Upper lobe of left lung (tissue), 6 donors: ENCODE measurements around the gene ATP6V0E2. TPM values are rescaled to one million over a fixed set of nuclear protein-coding genes. Genes with fewer than 3 reads are reported as not detected.

ENCODE experiments used
- ATAC-seq, 2 donors: fragments of 200-7000 bp; cut with Tn5 transposase; one replicate each; pipeline ENCODE4 v1.9.1; 2022; ENCODE audit warnings: mild to moderate bottlenecking in 2 of 2, moderate library complexity in 2 of 2; ENCODE audit not compliant: low FRiP score in 2 of 2
- DNase-seq, 2 donors: peaks; one replicate each; pipeline ENCODE4 v3.0.0-alpha.2; 2019 to 2020
- H3K27ac ChIP-seq, 4 donors: fragments of 200-600 bp; sonication (generic); one replicate each; pipeline ENCODE4 v1.5.1; 2016 to 2019
- H3K27me3 ChIP-seq, 4 donors: fragments of 200-600 bp; sonication (generic); one replicate each; pipeline ENCODE4 v1.5.1; 2017 to 2019
- H3K36me3 ChIP-seq, 4 donors: fragments of 200-600 bp; sonication (generic); one replicate each; pipeline ENCODE4 v1.5.1; 2016 to 2019
- H3K4me1 ChIP-seq, 4 donors: fragments of 200-600 bp; sonication (generic); one replicate each; pipeline ENCODE4 v1.5.1; 2018 to 2019
- H3K4me3 ChIP-seq, 4 donors: fragments of 200-600 bp; sonication (generic); one replicate each; pipeline ENCODE4 v1.5.1; 2017 to 2019; ENCODE audit warnings: mild to moderate bottlenecking in 2 of 4, moderate library complexity in 1 of 4
- H3K9me3 ChIP-seq, 4 donors: fragments of 200-600 bp; sonication (generic); one replicate each; pipeline ENCODE4 v1.5.1; 2018 to 2019
- EP300 ChIP-seq, 4 donors: sonication (generic); formaldehyde crosslinking; IDR thresholded peaks; one replicate each; pipeline ENCODE4 v1.5.1; 2017; ENCODE audit warnings: antibody characterized with exemption in 4 of 4, control low read depth in 2 of 4
- POLR2A ChIP-seq, 4 donors: fragments of 450-650 bp; IDR thresholded peaks; one replicate each; pipeline ENCODE4 v1.5.1; 2016 to 2017; ENCODE audit warnings: antibody characterized with exemption in 4 of 4, mild to moderate bottlenecking in 2 of 4
- POLR2AphosphoS5 ChIP-seq, 2 donors: sonication (generic); formaldehyde crosslinking; IDR thresholded peaks; one replicate each; pipeline ENCODE4 v1.5.1; 2017; ENCODE audit warnings: antibody characterized with exemption in 2 of 2
- WGBS, 2 donors: methylation state at CpG; one replicate each; pipeline ENCODE4 v1.1.5; 2017 to 2018; 5-methylcytosine and 5-hydroxymethylcytosine counted together
- total RNA-seq, 6 donors: library from RNA; depleted of rRNA in 4 of 6; stranded (reverse); fragments of >200 nt in 4 of 6; gene quantifications; one replicate each; pipeline versions ENCODE4 v1.1.0 to v1.2.1, GENCODE V29; 2016 to 2021
- TF ChIP-seq, protein P1 (sequence below), 6 experiments: fragments of 450-650 bp in 4 of 6; fragments of 200-600 bp in 2 of 6; sonication (generic) in 2 of 6; IDR thresholded peaks; one replicate each; pipeline ENCODE4 v1.5.1; 2016 to 2019; ENCODE audit warnings: antibody characterized with exemption in 6 of 6
- donor health status: DM: no; HTN: no; CAD: no; lungs with moderate emphysema.
- donor health status: DM: no; HTN: yes; CAD: no; lungs with severe emphysema.

ATP6V0E2 gene
- total RNA-seq, 6 donors from 2014 or later: 5.2 to 34.1 (median 25.2) TPM

DNA sequence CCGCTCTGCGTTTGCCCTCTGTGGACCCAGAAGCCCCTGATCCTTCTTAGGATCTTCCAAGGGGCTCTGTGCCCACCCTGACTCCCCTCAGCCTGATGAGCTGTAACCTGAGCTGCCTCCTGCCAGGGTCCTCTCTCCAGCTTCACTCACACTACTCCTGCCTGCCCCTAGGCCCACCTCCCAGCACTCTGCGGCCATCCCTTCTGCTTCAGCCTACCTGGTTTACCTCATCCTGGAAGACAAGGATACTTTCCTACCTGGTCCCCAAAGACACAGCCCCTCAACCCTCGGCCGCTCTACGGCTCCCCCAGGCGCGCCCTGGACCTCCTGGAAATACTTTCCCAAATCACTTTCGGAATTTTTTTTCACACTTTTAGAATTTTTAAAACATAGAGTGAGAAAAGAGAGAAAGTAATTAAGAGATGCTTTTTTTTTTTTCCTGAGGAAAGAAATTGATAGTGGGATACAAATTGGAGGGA is 42.0 kb upstream of the ATP6V0E2 start:
- 87 to 90% methylated on average over 9 of the region's 9 CpGs for WGBS, 2 donors
- no peaks in the 10 kb centered on the region for H3K9me3 ChIP-seq
- no peaks in the 10 kb centered on the region for H3K4me1 ChIP-seq
- no peak overlapping the region for H3K27ac ChIP-seq
- H3K27me3 ChIP-seq: no peaks in the 10 kb centered on the region
- DNase-seq (peak in 1 of 2 donors; percentile 46), ATAC-seq (no peak)
- TF ChIP-seq POLR2A (IDR thresholded peaks at IDR 0.05): no peak
- no peak for TF ChIP-seq POLR2AphosphoS5 (IDR thresholded peaks at IDR 0.05)
- no peak for TF ChIP-seq EP300 (IDR thresholded peaks at IDR 0.05)
- TF ChIP-seq, protein P1, sequence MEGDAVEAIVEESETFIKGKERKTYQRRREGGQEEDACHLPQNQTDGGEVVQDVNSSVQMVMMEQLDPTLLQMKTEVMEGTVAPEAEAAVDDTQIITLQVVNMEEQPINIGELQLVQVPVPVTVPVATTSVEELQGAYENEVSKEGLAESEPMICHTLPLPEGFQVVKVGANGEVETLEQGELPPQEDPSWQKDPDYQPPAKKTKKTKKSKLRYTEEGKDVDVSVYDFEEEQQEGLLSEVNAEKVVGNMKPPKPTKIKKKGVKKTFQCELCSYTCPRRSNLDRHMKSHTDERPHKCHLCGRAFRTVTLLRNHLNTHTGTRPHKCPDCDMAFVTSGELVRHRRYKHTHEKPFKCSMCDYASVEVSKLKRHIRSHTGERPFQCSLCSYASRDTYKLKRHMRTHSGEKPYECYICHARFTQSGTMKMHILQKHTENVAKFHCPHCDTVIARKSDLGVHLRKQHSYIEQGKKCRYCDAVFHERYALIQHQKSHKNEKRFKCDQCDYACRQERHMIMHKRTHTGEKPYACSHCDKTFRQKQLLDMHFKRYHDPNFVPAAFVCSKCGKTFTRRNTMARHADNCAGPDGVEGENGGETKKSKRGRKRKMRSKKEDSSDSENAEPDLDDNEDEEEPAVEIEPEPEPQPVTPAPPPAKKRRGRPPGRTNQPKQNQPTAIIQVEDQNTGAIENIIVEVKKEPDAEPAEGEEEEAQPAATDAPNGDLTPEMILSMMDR (IDR thresholded peaks at IDR 0.05): no peak
- H3K4me3 ChIP-seq: no peak overlapping the region
- no peaks in the 10 kb centered on the region for H3K36me3 ChIP-seq

DNA sequence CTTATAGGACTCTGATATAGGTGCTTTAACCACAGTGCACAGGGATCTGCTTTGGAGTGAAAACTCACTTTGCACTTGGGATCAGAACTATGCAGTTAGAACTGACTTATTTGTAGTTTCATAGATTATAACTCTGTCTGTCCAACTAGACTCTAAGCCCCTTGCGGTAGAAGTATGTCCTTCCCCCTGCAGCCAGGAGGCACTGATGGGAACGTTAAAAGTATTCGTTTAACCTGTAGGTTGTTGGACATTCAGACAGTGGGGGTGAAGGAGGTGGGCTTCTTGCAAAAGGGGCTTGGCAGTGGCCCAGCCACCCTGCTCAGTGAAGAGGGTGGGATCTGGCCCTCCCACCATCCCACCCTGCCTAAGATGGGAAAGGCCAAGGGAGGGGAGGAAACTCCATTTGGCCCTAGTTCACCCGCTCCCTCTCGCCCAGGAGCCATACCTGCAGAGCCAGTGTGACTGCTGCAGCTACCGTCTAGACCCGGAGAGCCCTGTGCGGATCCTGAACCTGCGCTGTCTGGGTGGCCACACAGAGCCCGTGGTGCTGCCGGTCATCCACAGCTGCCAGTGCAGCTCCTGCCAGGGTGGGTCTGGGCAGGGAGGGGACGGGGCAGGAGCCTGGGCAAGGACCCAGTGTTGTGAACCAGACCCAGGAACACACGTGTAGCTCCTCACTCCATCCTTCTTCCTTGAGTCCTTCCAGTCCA is 41.3 kb upstream of the ATP6V0E2 start:
- ATAC-seq (peak in 1 of 2 donors; percentile 20), DNase-seq (peak in 1 of 2 donors; percentile 56)
- TF ChIP-seq POLR2A (IDR thresholded peaks at IDR 0.05) (no peak), POLR2AphosphoS5 (IDR thresholded peaks at IDR 0.05) (no peak), EP300 (IDR thresholded peaks at IDR 0.05) (no peak)
- TF ChIP-seq, protein P1 (IDR thresholded peaks at IDR 0.05): no peak

DNA sequence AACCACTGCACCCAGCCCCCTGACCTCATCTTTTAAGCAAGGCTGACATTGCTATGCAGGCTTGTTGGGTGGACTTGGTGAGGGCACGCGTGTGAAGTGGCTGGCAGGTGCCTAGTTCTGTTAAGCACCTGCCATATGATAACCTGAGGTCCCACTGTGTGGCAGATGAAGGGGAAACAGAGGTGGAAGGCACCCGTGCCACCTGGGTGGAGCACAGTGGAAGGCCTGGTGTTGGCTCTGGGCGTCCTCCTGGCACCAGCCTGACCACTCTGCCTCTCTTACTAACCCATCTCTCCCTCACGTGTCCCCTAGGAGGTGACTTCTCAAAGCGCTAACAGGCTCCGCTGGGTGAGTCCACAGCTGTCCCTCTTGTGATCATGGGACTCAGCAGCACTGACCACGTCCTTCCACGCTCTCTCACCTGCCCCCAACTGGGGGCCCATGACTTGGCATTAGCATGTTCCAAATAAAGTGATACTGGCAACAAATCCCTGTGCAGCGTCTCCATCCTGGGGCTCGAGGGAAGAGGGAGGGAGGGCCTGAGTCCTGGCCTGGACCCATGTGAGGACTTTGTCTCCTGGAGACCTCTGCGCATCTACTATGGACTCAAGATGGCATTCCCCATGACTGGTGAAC is 40.2 kb upstream of the ATP6V0E2 start:
- Histone ChIP-seq H3K9me3 (no peaks in the 10 kb centered on the region), H3K36me3 (no peaks in the 10 kb centered on the region), H3K4me3 (no peak overlapping the region), H3K27ac (no peak overlapping the region), H3K27me3 (no peaks in the 10 kb centered on the region), H3K4me1 (peaks cover 0 to 5% (median 2%) of the 10 kb centered on the region in 4 donors)
- WGBS, 2 donors: 86 to 89% methylated on average over 11 to 12 of the region's 12 CpGs
- ATAC-seq: no peak
- DNase-seq: no peak
- TF ChIP-seq, protein P1 (IDR thresholded peaks at IDR 0.05): no peak
- TF ChIP-seq POLR2AphosphoS5 (IDR thresholded peaks at IDR 0.05) (no peak), EP300 (IDR thresholded peaks at IDR 0.05) (no peak), POLR2A (IDR thresholded peaks at IDR 0.05) (no peak)

More for the DNA sequence above, 41.3 kb upstream of the ATP6V0E2 start:
- no peaks in the 10 kb centered on the region for H3K4me1 ChIP-seq
- 73 to 84% methylated on average over 9 to 11 of the region's 13 CpGs for WGBS, 2 donors
- H3K36me3 ChIP-seq: no peaks in the 10 kb centered on the region
- no peaks in the 10 kb centered on the region for H3K27me3 ChIP-seq
- no peak overlapping the region for H3K27ac ChIP-seq
- no peak overlapping the region for H3K4me3 ChIP-seq
- no peaks in the 10 kb centered on the region for H3K9me3 ChIP-seq

DNA sequence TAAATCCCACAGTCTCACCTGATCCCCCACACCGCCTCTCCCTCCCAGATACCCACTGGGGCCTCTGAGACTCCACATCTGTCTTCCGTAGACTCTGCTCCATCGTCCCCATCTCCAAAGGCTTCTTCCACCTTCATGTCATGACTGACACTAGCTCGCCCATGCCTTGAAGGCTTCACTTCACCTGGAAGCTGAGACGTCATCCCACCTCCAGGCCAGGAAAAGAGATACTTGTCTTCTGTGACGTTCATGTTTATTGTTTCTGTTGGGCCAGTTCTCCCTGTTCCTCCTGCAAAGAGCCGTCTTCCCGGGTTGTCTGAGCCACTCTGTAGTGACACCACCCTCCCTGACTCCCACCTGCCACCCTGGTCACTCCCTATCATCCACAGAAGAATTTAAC is 39.2 kb upstream of the ATP6V0E2 start:
- Histone ChIP-seq H3K36me3 (no peaks in the 10 kb centered on the region), H3K27me3 (no peaks in the 10 kb centered on the region), H3K4me1 (peaks cover 5 to 15% (median 9%) of the 10 kb centered on the region in 4 donors), H3K9me3 (no peaks in the 10 kb centered on the region), H3K4me3 (no peak overlapping the region), H3K27ac (no peak overlapping the region)
- 80 to 83% methylated on average over 8 of the region's 8 CpGs for WGBS, 2 donors
- DNase-seq (no peak), ATAC-seq (no peak)
- TF ChIP-seq POLR2AphosphoS5 (IDR thresholded peaks at IDR 0.05): no peak
- no peak for TF ChIP-seq EP300 (IDR thresholded peaks at IDR 0.05)
- no peak for TF ChIP-seq POLR2A (IDR thresholded peaks at IDR 0.05)
- TF ChIP-seq, protein P1 (IDR thresholded peaks at IDR 0.05): no peak
